GM20431 (cell line): ENCODE results near the gene HOXA10.

Source experiments
- in situ Hi-C: fragments of 300-500 bp; cut with MseI, MboI; formaldehyde crosslinking; loops from one replicate; pipeline ENCODE4 v1.15.0; 2020; ENCODE audit warnings: low sequenced_read_pairs; ENCODE audit not compliant: unreplicated experiment

Gene HOXA10

DNA sequence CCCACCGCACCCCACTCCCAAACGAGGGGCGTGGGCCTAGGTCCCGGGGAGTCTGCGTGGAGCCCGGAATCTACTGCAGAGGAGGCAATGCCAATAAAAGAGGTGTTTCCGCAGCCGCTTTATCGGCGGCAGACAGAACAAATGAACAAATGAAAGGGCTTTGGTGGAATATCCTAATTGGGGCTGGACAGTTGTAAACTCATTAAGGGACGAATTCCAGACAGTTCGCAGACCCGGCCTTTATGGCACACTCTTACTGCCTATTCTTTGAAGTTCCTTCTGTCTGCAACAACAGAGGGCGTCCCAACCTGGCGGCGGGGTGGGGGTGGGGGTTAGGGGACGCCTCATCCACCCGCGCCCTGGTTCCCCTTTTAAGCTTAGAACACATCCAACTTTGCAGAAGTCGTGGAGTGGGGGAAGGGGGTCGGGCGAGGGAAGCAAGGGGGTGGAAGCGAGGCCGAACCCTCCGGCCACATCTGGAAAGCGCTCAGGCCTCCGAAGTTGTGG lies 12.9 kb downstream of the HOXA10 start:
- in situ Hi-C loops = loop anchor here (25.0 kb wide), 2 partner anchors 774 to 1299 kb away; no protein-coding TSS in a partner anchor

DNA sequence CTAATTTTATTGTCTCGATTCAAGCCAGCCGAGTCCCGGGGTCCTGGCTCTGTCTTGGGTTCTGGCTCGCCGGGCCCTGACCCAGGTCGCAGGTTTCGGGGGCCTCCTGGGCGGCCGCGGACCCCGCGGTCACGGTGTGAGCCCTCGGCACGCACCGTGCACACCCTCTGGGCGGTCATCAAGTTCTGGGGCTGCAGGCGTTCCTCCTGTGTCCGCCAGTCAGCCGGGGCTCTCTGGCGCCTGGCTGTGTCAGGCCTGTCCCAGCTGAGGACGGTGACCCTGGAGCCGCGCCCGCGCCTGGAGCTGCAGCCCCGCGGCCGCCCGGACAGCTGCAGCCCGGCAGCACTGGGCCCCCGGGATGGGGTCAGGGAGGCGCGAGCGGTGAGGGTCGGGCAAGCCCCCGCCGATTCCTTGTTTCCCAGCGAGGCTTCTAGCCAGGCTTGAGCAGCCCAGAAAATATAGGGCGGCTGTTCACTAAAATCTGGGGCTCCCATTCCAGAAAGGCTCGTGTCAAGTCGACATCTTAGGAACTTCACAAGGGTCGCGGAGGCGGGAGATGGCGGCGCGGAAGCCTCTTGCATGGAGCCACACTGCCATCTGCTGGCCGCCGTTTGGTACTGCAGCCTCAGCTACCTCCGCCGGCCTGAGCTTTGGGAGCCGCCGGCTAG lies 13.4 kb downstream of the HOXA10 start:
- in situ Hi-C loops = loop anchor here (25.0 kb wide), 2 partner anchors 773 to 1298 kb away; no protein-coding TSS in a partner anchor

DNA sequence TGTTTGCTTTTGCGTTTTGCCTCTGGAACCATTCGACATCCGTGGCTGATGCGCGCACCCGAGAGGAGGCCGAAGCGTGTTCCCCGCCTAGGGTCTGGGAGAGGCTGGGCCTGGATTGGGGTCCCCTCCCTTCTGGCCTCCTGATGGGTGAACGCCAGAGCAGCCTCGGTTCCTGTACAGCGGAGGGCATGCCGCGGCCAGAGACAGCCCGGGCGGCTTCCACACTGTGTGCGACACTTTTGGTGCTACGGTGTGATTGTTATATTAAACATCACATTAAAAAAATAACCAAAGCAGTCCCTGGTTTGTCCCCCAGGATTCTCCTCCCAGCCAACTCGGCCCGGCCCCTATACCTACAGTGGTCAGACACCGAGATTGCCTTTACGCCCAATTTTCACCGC lies 14.0 kb downstream of the HOXA10 start:
- in situ Hi-C loops = loop anchor here (25.0 kb wide), 2 partner anchors 773 to 1298 kb away; no protein-coding TSS in a partner anchor

DNA sequence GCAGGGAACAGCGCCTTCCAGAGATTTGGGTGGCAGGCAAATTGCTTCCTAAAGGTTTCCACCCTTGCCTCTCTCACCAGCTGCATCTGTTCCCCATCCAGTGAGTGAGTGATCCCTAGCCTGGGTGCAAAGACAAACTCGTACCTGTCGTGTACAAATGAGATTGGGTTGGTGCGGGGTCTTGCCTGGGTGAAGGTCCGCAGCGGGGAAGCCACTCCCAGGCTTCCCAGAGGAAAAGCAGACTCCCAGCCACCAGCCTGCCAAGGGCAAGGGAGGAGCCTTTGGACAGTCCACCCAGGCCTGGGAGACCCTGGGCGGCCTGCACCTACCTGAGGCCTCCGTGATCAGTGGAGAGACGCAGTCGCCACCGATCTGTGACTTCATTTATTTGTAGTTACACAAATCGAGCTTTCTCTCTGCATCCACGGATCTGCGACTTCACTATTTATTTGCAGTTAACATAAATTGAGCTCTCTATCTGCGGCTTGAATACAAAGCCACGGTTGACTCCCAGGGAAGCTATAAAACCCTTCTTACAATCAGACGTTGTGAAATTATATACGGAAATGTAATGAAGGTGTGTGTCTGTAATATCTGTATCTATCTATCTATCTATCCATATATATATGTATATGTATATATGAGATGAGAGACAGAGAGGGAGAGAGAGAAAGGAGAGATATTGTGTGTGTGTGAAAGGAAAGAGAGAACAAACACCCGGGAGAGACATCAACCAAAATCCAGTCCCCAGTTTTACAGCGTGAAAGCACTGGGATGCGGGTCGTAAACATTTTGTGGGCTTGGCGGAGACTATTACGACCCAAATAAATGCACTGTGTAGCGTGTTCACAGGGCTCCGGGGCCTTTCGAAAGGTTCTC lies 14.6 kb downstream of the HOXA10 start:
- in situ Hi-C loops = loop anchor here (25.0 kb wide), 2 partner anchors 772 to 1297 kb away; no protein-coding TSS in a partner anchor

DNA sequence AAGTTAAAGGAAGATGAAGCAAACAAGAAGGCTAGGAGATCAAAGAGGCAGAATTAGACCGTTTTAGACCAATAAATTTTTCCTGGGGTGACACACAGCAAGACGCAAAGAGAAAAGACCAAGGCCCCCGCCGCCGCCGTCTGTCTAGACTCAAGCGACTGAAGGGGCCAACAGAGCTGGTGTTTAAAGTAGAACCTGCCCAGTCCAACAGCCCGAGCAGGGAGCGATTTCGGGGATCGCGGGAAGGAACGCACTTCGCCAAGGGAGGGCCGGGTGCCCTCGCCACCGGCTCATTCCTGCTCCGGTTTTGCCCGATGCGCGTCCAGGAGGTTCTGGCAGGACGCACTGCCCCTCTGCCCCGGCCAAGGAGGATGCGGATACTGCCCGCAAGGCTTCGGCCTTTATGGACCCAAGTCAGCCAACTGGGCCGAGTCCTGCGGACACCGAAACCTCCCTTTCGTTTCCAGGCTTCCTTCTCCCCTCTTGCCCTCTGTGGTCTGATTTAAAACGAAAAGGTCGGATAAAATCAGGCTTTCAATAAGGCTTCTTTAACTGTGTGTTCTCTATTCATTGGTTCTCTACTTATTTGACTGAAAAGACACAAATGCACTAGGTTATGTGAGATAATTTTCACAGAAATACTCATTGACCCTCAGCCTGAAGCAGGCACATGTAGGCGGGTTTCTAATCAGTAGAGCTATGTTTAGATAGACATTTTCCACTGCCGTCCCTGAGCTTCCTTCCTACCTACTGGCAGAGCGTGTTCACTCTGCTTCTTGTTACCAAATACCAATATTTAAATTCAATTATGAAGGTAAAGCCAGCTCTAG lies 15.5 kb downstream of the HOXA10 start:
- in situ Hi-C loops = loop anchor here (25.0 kb wide), 2 partner anchors 771 to 1296 kb away; no protein-coding TSS in a partner anchor

DNA sequence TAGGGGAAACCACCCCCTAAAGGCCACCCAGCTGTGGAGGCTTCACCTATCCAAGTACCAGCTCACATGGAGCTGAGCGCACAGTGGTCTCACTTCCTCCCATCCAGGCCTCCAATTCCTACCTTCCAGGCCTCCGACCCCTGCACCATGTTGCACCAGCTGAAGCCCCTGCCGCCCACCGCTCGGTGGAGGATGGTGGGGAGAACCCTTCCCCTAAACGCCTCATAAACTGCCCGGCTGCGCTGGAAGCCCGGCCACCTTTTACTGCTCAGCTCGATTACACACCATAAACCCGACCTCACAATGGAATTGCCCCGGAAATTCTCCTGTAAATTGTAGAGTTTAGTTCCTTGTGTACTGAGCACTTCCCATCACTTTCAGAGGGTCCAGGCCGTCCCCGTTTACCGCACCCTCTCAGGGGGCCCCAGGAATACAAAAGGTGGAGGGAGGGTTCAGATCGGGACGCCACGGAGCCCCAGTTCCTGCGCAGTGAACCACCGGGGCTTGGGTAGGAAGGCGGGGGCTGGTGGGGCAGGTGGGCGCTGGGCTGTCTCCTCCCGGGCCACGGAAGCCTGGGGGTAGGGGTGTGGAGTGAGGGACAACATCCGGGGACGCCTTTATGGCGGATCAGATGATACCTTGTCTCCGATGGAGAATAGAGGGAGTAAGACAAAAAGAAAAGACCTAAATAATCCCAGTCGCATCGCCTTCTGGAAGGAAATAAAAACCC lies 16.3 kb downstream of the HOXA10 start:
- in situ Hi-C loops = loop anchor here (25.0 kb wide), 2 partner anchors 771 to 1296 kb away; no protein-coding TSS in a partner anchor

DNA sequence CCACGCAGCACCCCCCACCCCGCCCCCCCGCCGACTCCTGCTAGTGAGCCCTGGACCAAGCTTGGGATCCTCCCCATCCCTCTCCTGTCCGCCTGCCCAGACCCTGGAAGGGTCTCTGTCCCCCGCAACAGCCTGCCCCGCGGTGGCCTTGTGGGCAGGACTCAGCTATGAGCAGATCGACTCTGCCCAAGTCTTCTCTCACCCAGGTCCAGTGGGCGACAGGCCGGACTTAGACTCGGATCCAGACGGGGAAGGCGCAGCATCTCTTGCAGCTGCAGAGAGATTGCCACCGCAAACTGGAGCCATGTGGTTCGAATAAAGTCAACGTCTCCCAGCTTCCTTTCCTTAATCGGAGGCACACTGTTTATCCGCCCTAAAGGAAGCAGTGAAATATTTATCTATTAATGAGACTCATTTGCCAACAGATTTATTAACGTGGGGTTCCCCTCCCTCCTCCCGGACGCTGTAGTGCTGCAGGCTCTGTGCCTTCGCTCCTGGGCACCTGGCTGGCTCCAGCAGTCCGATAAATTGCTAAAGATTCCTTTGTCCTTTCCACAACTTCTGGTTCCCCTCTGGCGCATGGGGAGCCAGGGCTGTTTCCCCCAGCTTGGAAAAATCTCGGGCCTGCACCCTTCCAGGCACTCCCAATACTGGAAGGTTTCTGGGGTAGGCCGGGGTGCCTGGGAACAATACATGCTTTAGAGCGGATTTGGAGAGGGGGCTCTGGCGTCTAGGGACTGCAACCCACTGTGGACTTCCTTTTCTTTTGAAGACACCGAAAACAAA lies 17.0 kb downstream of the HOXA10 start:
- in situ Hi-C loops = loop anchor here (25.0 kb wide), 2 partner anchors 770 to 1295 kb away; no protein-coding TSS in a partner anchor

DNA sequence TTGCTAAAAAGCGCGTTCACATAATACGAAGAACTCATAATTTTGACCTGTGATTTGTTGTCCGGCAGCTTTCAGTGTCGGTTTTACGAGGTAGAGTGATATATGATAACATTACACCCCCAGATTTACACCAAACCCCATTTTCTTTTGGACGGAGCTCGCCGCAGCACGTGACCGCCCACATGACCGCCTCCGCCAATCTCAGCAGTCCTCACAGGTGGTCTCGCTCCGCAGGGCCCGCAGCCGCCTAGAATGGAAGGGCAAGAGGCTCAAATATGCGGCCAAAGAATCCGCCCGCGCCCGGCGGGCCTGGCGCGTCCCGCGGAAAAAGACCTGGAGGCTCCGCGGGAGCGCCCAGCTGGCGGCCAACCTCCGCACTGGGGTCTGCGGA lies 17.6 kb downstream of the HOXA10 start, which contains the start of gene HOXA7:
HOXA7 (minus strand) TSS at position 168 of the 391 bp plus-strand sequence; CDS start at position 38, 130 bp downstream.
- in situ Hi-C loops = loop anchor here (25.0 kb wide), 2 partner anchors 769 to 1294 kb away; no protein-coding TSS in a partner anchor

DNA sequence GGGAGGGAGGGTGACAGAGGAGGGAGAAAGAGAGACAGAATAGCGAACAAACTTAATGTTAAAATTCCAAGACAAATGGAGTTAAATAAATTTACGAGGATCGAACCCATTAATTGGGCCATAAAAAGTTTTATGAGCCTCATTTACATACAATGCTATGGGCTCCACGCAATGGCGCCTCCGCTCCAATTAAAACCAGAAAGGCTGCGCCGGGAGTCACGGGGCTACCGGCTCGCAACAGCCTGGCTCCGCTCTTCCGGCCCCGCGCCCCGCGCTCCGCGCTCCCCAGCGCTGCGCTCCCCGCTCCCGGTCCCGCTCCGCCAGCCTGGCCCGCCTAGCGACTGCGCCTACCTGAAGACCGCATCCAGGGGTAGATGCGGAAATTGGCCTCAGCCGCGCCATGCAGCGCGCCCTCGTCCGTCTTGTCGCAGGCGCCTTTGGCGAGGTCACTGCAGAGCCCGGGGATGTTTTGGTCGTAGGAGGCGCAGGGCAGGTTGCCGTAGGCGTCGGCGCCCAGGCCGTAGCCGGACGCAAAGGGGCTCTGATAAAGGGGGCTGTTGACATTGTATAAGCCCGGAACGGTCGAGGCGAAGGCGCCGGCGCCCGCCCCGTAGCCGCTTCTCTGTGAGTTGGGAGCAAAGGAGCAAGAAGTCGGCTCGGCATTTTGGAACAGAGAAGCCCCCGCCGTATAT lies 18.2 kb downstream of the HOXA10 start:
- in situ Hi-C loops = loop anchor here (25.0 kb wide), 2 partner anchors 769 to 1294 kb away; no protein-coding TSS in a partner anchor

DNA sequence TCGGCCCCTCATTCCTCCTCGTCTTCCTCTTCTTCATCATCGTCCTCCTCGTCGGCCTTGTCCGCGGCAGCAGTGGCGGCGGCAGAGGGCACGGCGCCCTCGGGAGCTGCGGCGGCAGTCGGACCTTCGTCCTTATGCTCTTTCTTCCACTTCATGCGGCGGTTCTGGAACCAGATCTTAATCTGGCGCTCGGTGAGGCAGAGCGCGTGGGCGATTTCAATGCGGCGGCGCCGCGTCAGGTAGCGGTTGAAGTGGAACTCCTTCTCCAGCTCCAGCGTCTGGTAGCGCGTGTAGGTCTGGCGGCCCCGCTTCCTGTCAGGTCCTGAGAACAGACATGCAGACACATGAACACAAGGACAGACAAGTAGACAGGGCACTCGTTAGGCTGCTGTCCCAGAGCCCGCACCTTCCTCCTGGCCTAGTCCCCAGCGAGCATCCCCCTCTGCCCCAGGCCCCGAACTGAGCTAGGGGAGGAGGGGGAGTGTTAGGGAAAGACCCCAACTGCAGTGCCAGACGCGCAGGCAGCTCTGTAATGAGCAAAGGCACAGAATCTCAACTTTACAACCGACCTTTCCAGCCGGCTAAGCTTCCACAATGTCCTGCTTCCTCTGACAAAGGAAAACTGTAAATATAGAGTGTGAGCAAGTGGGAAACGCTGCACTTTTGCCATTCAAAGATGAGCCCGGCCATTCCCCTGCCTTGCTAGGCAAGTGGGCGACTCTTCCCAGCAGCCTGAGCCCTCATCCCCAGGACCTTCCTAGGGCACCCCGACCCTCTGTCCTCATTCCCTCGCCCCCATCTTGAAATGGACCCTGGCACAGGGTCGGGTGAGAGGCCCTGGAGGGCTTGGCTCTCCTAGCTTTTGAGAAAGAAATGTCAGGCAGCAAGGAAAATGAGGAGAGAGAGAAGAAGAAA lies 19.0 kb downstream of the HOXA10 start:
- in situ Hi-C loops = loop anchor here (25.0 kb wide), 2 partner anchors 768 to 1293 kb away; no protein-coding TSS in a partner anchor

DNA sequence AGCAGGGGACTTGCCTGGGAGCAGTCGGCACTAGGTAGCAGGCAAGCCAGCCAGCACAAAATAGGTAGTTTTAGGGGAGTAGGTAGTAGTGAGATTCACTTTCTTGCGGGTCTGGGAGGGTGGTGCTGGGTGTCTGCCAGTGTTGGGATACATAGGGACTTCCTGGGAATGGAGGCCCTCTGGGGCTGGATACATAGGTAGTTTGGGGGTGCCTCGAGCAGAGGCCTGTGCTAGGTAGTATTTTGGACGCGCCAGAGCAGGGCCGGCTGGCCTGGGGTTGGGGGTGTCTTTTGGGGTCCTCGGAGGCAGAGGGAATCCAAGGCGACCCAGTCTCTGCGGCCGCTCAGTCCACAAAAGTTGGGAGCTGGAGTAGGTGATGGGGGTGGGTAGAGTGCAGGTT lies 19.8 kb downstream of the HOXA10 start:
- in situ Hi-C loops = loop anchor here (25.0 kb wide), 2 partner anchors 767 to 1292 kb away; no protein-coding TSS in a partner anchor

DNA sequence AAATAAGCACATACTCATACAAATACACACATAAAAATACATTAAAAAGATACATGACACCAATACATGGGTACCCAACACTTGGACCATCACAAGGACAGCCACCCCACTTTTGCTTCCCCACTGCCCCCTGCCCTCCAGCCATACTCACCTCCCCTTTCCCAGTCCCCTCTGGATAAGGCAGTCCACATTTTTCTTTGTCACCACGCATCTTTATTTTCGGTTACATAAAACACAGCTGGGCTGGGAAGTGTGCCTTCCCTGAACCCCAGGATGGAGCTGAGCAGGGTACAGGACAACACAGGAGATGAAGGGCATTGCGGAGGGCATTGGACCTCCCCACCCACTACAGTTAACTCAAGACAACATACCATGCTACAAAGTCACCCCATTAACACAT lies 20.6 kb downstream of the HOXA10 start:
- in situ Hi-C loops = loop anchor here (25.0 kb wide), 2 partner anchors 766 to 1291 kb away; no protein-coding TSS in a partner anchor

DNA sequence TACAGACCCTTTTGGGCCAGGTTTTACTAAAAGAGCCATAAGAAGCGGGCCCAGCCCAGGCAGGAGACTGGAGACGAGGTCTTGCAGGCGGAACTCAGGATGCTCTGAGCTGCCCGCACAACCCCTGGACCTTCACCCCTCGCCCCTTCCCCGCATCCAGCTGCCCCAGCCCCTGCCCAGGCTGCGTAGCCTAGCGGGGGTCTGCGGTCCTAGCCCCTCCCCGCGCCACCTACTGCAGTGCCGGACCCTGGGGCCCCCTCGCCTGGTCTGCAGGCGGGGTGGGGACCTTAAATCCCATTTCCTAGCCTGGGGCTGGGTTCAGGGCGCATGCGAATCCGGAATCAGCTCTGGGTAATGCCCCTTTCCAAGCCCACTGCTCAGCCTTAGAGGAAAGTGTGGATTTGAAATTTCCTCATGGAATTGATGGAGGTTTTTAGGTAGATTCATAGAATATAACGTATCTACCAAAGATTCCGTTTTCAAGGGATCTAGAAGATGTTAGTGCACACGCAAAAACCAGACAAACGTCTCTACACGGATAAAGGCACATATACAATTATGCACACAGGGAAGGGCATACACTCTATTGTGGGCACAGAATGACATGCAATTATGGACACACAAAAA lies 21.2 kb downstream of the HOXA10 start:
- in situ Hi-C loops = loop anchor here (25.0 kb wide), 2 partner anchors 766 to 1291 kb away; no protein-coding TSS in a partner anchor

DNA sequence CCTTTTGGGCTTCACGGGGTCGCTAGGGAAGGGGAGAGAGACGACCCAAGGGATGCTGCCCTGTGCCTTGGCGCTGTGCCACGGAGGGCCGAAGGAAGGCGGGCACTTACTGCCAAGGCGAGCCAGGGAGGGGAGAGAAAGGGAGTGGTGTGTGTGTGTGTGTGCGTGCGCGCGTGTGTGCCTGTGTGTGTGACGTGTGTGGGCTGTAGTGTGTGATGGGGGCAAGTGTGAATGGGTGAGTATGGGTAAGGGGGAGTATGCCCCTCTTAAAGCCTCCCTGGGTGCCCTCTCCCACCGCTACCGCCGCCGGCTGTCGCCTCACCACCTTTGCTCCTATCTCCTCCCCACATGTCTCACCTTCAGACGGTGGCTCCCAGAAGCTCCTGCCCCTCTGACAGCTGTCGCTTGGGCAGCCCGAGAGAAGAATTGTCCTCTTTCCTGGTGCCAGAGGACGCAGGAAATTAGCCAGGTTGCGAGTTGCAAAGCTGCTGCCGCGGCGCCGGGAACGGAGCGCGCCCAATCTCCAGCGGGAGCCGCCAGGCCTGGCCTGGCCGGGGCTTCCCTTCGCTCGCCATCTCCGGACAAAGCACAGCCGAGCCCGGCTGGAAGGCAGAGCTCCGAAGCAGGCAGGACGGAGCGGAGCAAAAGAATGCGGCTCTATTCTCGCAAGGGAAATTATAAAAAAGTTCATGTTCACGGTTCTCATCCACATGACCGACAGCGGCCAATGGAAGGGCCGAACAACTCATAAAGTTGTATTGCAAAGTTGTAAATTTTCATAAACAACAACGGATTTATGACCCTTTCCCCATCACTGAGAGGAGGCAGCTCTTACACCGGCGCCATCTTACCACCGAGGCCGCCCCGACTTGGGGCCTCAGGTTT lies 21.9 kb downstream of the HOXA10 start, which contains the start of gene HOXA3:
HOXA3 (minus strand) TSS at position 653 of the 885 bp plus-strand sequence. CDS start 41,943 bp downstream, outside the sequence.
- in situ Hi-C loops = loop anchor here (25.0 kb wide), 2 partner anchors 765 to 1290 kb away; no protein-coding TSS in a partner anchor
